A549 (cell line): Measurements from ENCODE around the gene CIAO3. TPM values are rescaled to one million over a fixed set of nuclear protein-coding genes. Genes with fewer than 3 reads are reported as not detected.

Source experiments
- ATAC-seq, 2 experiments: fragments of 200-7000 bp in 1 of 2; fragments of >200 bp in 1 of 2; cut with Nextera tagmentation in 1 of 2; cut with Tn5 transposase in 1 of 2; 3 replicates each; pipeline versions ENCODE4 v1.8.0 to v1.9.1; 2018 to 2020; ENCODE audit warnings: mild to moderate bottlenecking in 1 of 2, moderate library complexity in 1 of 2
- CTCF ChIA-PET: fragments of 300-600 bp; sonication (Branson Sonifier 250); formaldehyde crosslinking; extraction: SDS; loops from one replicate; lab custom pipeline; 2021; ENCODE audit warnings: antibody characterized with exemption, inconsistent platforms; lab: Yijun Ruan, JAX
- POLR2A ChIA-PET: fragments of 350-600 bp; formaldehyde crosslinking; extraction: SDS; loops from one replicate; lab custom pipeline; 2021; ENCODE audit warnings: antibody characterized with exemption, inconsistent platforms; lab: Yijun Ruan, JAX
- DNase-seq, 2 experiments: peaks; one replicate each; pipeline versions ENCODE4 v3.0.0 to v3.0.0-alpha.2; 2011 to 2016; ENCODE audit warnings: low read depth in 1 of 2, low spot score in 1 of 2
- FAIRE-seq: peaks from 2 replicates; lab custom pipeline; 2011; peaks lifted over from hg19 to GRCh38; lab: Jason Lieb, UNC
- H3K27ac ChIP-seq, 2 experiments: fragments of >200 bp; sonication (Bioruptor Twin); formaldehyde crosslinking; 3 replicates each; pipeline ENCODE4 v1.5.1; 2016 to 2017
- H3K4me1 ChIP-seq: fragments of >200 bp; sonication (Bioruptor Twin); formaldehyde crosslinking; 3 replicates; pipeline ENCODE4 v1.6.1; 2016
- H3K4me2 ChIP-seq: fragments of >200 bp; sonication (Bioruptor Twin); formaldehyde crosslinking; 3 replicates; pipeline ENCODE4 v1.6.1; 2016
- H3K4me3 ChIP-seq: fragments of >200 bp; sonication (Bioruptor Twin); formaldehyde crosslinking; 3 replicates; pipeline ENCODE4 v1.5.1; 2016
- H3K9me3 ChIP-seq: fragments of >200 bp; sonication (Bioruptor Twin); formaldehyde crosslinking; 3 replicates; pipeline ENCODE4 v1.6.1; 2016
- BHLHE40 ChIP-seq: IDR thresholded peaks from 2 replicates; pipeline ENCODE4 v1.6.1; 2012; ENCODE audit warnings: low read depth, low read length, inconsistent platforms
- CBX8 ChIP-seq: fragments of 200-600 bp; sonication (generic); IDR thresholded peaks from 2 replicates; pipeline ENCODE4 v1.6.1; 2016
- EP300 ChIP-seq, 2 experiments: fragments of >200 bp; sonication (Bioruptor Twin); formaldehyde crosslinking; IDR thresholded peaks; 2 replicates in 1 of 2; 3 replicates in 1 of 2; pipeline ENCODE4 v1.6.1; 2016 to 2017
- GATA3 ChIP-seq: IDR thresholded peaks from 2 replicates; pipeline ENCODE4 v1.6.1; 2012; ENCODE audit warnings: borderline replicate concordance
- HOXB13 ChIP-seq: fragments of 250-450 bp; sonication (Bioruptor Pico); IDR thresholded peaks from 2 replicates; pipeline ENCODE4 v1.5.0; 2020; ENCODE audit warnings: low read depth, mild to moderate bottlenecking, moderate library complexity
- HOXB5 ChIP-seq: fragments of 250-450 bp; sonication (Bioruptor Pico); IDR thresholded peaks from 2 replicates; pipeline ENCODE4 v1.5.0; 2020; ENCODE audit warnings: mild to moderate bottlenecking, moderate library complexity
- JUNB ChIP-seq: fragments of >200 bp; sonication (Bioruptor Twin); formaldehyde crosslinking; IDR thresholded peaks from 2 replicates; pipeline ENCODE4 v1.6.1; 2016
- MAFK ChIP-seq: fragments of 450-650 bp; IDR thresholded peaks from 2 replicates; pipeline ENCODE4 v1.6.1; 2014; ENCODE audit not compliant: partially characterized antibody
- MYC ChIP-seq: IDR thresholded peaks from 2 replicates; pipeline ENCODE4 v1.6.1; 2012; ENCODE audit warnings: mild to moderate bottlenecking, inconsistent platforms, low read length, improper control_type of control experiment, borderline replicate concordance
- NFE2L2 ChIP-seq: fragments of 150-350 bp; conservative IDR thresholded peaks from 2 replicates; pipeline ENCODE4 v1.6.1; 2014; ENCODE audit warnings: low read length
- NR3C1 ChIP-seq: fragments of >200 bp; sonication (Bioruptor Twin); formaldehyde crosslinking; IDR thresholded peaks from 3 replicates; pipeline ENCODE4 v1.6.1; 2017
- RARB ChIP-seq: fragments of 250-450 bp; sonication (Bioruptor Pico); IDR thresholded peaks from 2 replicates; pipeline ENCODE4 v1.8.0; 2021; ENCODE audit warnings: mild to moderate bottlenecking, moderate library complexity
- TP53 ChIP-seq: fragments of 250-450 bp; sonication (Bioruptor Pico); IDR thresholded peaks from 2 replicates; pipeline ENCODE4 v1.5.0; 2021; ENCODE audit warnings: mild to moderate bottlenecking, moderate library complexity
- ZFP36 ChIP-seq: fragments of 450-650 bp; IDR thresholded peaks from 2 replicates; pipeline ENCODE4 v1.6.1; 2014; ENCODE audit warnings: borderline replicate concordance; ENCODE audit not compliant: partially characterized antibody
- WGBS: methylation state at CpG from one replicate; pipeline ENCODE4 v1.1.6; 2017; ENCODE audit errors: missing lambda C conversion rate; 5-methylcytosine and 5-hydroxymethylcytosine counted together
- polyA plus RNA-seq, 4 experiments: library from polyadenylated mRNA; depleted of rRNA in 3 of 4; stranded (reverse); fragments of >200 nt; fragmentation: RNase III in 1 of 4; extraction: RNeasy Plus Mini Kit Qiagen cat#74134 plus additional on column Dnase treatment in 1 of 4; gene quantifications; 2 replicates in 3 of 4; 3 replicates in 1 of 4; pipeline ENCODE4 v1.2.3, GENCODE V29; 2011 to 2017
- TF ChIP-seq, protein P1 (sequence below): IDR thresholded peaks from 2 replicates; pipeline ENCODE4 v1.6.1; 2012
- TF ChIP-seq, protein P2 (sequence below): fragments of >200 bp; sonication (Bioruptor Twin); formaldehyde crosslinking; IDR thresholded peaks from 3 replicates; pipeline ENCODE4 v1.6.1; 2016
- TF ChIP-seq, protein P3 (sequence below): fragments of 250-450 bp; sonication (Bioruptor Pico); IDR thresholded peaks from 2 replicates; pipeline ENCODE4 v1.5.0; 2021; ENCODE audit warnings: mild to moderate bottlenecking, moderate library complexity, borderline replicate concordance
- TF ChIP-seq, protein P4 (sequence below): IDR thresholded peaks from 2 replicates; pipeline ENCODE4 v1.6.1; 2012
- TF ChIP-seq, protein P5 (sequence below): fragments of >200 bp; sonication (Bioruptor Twin); formaldehyde crosslinking; IDR thresholded peaks from 3 replicates; pipeline ENCODE4 v1.5.1; 2016
- TF ChIP-seq, protein P6 (sequence below): fragments of 200-600 bp; sonication (generic); IDR thresholded peaks from 2 replicates; pipeline ENCODE4 v1.6.1; 2016; ENCODE audit warnings: antibody characterized with exemption, mild to moderate bottlenecking, moderate library complexity

The CIAO3 gene
- polyA plus RNA-seq, 2 of the 4 experiments (the other 2 are of a cell fraction), result 17.4 to 23.0 TPM

DNA sequence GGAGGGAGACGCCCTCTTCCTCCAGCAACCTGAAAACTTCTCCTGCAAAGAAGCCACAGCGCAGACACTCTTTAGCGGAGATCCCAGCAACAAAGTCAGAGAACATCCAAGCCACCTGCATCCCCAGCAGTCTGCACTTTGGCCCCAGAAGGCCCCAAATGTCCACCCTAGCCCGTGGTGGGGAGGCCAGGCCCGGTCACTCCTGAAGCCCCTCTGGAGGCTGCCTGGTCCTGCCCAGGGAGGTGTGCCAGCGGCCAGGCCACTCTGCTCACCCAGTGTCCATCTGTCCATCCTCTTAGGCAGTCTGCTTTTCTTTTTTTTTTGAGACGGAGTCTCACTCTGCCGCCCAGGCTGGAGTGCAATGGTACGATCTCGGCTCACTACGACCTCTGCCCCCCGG, 8.5 kb downstream of the CIAO3 start:
- TF ChIP-seq, protein P1, sequence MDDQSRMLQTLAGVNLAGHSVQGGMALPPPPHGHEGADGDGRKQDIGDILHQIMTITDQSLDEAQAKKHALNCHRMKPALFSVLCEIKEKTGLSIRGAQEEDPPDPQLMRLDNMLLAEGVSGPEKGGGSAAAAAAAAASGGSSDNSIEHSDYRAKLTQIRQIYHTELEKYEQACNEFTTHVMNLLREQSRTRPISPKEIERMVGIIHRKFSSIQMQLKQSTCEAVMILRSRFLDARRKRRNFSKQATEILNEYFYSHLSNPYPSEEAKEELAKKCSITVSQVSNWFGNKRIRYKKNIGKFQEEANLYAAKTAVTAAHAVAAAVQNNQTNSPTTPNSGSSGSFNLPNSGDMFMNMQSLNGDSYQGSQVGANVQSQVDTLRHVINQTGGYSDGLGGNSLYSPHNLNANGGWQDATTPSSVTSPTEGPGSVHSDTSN, result no peak
- no peak for TF ChIP-seq RARB
- no peak for TF ChIP-seq NFE2L2
- TF ChIP-seq GATA3, result no peak
- no peak for TF ChIP-seq CBX8
- TF ChIP-seq, protein P2, sequence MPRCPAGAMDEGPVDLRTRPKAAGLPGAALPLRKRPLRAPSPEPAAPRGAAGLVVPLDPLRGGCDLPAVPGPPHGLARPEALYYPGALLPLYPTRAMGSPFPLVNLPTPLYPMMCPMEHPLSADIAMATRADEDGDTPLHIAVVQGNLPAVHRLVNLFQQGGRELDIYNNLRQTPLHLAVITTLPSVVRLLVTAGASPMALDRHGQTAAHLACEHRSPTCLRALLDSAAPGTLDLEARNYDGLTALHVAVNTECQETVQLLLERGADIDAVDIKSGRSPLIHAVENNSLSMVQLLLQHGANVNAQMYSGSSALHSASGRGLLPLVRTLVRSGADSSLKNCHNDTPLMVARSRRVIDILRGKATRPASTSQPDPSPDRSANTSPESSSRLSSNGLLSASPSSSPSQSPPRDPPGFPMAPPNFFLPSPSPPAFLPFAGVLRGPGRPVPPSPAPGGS, result no peak
- no peak for TF ChIP-seq NR3C1
- no peak for TF ChIP-seq HOXB13
- TF ChIP-seq, protein P3, sequence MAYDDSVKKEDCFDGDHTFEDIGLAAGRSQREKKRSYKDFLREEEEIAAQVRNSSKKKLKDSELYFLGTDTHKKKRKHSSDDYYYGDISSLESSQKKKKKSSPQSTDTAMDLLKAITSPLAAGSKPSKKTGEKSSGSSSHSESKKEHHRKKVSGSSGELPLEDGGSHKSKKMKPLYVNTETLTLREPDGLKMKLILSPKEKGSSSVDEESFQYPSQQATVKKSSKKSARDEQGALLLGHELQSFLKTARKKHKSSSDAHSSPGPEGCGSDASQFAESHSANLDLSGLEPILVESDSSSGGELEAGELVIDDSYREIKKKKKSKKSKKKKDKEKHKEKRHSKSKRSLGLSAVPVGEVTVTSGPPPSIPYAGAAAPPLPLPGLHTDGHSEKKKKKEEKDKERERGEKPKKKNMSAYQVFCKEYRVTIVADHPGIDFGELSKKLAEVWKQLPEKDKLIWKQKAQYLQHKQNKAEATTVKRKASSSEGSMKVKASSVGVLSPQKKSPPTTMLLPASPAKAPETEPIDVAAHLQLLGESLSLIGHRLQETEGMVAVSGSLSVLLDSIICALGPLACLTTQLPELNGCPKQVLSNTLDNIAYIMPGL (CRISPR knock-in tag), result no peak
- TF ChIP-seq, protein P4, sequence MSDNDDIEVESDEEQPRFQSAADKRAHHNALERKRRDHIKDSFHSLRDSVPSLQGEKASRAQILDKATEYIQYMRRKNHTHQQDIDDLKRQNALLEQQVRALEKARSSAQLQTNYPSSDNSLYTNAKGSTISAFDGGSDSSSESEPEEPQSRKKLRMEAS, result no peak
- no peak for TF ChIP-seq MYC
- no peak for TF ChIP-seq TP53
- TF ChIP-seq BHLHE40, result no peak
- TF ChIP-seq, protein P5, sequence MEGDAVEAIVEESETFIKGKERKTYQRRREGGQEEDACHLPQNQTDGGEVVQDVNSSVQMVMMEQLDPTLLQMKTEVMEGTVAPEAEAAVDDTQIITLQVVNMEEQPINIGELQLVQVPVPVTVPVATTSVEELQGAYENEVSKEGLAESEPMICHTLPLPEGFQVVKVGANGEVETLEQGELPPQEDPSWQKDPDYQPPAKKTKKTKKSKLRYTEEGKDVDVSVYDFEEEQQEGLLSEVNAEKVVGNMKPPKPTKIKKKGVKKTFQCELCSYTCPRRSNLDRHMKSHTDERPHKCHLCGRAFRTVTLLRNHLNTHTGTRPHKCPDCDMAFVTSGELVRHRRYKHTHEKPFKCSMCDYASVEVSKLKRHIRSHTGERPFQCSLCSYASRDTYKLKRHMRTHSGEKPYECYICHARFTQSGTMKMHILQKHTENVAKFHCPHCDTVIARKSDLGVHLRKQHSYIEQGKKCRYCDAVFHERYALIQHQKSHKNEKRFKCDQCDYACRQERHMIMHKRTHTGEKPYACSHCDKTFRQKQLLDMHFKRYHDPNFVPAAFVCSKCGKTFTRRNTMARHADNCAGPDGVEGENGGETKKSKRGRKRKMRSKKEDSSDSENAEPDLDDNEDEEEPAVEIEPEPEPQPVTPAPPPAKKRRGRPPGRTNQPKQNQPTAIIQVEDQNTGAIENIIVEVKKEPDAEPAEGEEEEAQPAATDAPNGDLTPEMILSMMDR, result no peak
- ATAC-seq (no peak), FAIRE-seq (no peak), DNase-seq (no peak)
- no peaks in the 10 kb centered on the region for H3K9me3 ChIP-seq
- H3K4me3 ChIP-seq, result no peak overlapping the region
- ChIA-PET POLR2A (interaction anchor here (1.4 to 3.1 kb wide), 2 partner anchors 9 to 12 kb away, joined by 4 to 15 read pairs; partner anchors contain the start of genes ANTKMT and CIAO3), CTCF (interaction anchor here (0.8 to 28.0 kb wide), 7 partner anchors 8 to 53 kb away, joined by 3 to 656 read pairs (median 8); partner anchors contain the start of genes ANTKMT, CCDC78, CIAO3 and FBXL16)
- no peak overlapping the region for H3K27ac ChIP-seq
- no peak overlapping the region for H3K4me2 ChIP-seq
- peaks cover 6% of the 10 kb centered on the region; the same call in 1 of the 3 replicates for H3K4me1 ChIP-seq
- 92% methylated on average over 12 of the region's 12 CpGs for WGBS

DNA sequence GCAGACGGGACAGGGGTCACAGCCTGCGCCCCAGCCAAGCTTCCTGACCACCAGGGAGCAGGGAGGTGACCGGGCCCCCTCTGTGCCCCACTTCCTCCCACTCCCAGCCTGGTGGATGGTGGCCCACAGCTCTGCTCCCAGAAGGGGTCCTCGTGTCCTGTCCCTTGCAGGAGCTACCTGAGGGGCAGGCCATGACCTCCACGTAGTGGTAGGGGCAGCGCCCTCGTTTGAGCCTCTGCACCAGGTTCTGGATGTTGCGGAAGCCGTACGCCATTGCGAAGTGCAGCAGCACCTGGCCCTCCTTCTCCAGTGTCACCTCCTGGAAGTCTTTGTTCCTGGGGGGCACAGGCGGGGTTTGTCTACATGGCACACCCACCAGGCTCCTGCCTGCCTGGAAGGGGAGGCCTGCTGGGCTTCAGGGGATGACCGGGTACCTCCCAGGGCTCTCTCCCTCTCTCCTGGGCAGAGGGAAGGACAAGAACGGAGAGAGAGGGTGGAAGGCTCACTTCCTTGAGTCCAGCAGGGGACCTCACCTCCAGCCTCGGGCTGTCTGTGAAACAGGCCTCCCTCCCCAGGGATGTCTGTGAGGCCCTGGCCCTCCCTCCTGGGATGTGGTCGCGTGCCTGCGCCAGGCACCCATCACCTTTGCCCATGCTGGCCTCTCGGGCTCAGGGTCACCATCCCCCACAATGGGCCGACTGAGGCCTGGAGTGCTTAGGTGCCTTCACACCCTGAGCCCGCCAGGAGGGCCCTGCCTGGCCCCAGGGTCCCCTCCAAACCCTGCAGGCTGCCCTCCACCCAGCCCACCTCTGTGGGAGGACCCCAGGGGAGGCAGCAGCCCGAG, 9.9 kb downstream of the CIAO3 start:
- no peak for ATAC-seq
- TF ChIP-seq ZFP36 (no peak), HOXB5 (CRISPR knock-in tag) (no peak), MAFK (no peak), EP300 (IDR thresholded peaks at IDR 0.05) (no peak), BHLHE40 (no peak), JUNB (no peak)
- TF ChIP-seq, protein P6, sequence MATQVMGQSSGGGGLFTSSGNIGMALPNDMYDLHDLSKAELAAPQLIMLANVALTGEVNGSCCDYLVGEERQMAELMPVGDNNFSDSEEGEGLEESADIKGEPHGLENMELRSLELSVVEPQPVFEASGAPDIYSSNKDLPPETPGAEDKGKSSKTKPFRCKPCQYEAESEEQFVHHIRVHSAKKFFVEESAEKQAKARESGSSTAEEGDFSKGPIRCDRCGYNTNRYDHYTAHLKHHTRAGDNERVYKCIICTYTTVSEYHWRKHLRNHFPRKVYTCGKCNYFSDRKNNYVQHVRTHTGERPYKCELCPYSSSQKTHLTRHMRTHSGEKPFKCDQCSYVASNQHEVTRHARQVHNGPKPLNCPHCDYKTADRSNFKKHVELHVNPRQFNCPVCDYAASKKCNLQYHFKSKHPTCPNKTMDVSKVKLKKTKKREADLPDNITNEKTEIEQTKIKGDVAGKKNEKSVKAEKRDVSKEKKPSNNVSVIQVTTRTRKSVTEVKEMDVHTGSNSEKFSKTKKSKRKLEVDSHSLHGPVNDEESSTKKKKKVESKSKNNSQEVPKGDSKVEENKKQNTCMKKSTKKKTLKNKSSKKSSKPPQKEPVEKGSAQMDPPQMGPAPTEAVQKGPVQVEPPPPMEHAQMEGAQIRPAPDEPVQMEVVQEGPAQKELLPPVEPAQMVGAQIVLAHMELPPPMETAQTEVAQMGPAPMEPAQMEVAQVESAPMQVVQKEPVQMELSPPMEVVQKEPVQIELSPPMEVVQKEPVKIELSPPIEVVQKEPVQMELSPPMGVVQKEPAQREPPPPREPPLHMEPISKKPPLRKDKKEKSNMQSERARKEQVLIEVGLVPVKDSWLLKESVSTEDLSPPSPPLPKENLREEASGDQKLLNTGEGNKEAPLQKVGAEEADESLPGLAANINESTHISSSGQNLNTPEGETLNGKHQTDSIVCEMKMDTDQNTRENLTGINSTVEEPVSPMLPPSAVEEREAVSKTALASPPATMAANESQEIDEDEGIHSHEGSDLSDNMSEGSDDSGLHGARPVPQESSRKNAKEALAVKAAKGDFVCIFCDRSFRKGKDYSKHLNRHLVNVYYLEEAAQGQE, result no peak
- TF ChIP-seq, protein P3 (CRISPR knock-in tag), result no peak
- TF ChIP-seq, protein P2, result no peak
- POLR2A ChIA-PET, result interaction anchor here (1.0 to 3.1 kb wide), 3 partner anchors 10 to 76 kb away, joined by 3 to 15 read pairs (median 6); partner anchors contain the start of genes ANTKMT and METRN
- H3K9me3 ChIP-seq, result no peaks in the 10 kb centered on the region
- WGBS, result 83% methylated on average over 9 of the region's 22 CpGs
- no peak for DNase-seq
- no peak for FAIRE-seq
- no peak overlapping the region for H3K4me2 ChIP-seq
- peaks cover 13% of the 10 kb centered on the region for H3K4me1 ChIP-seq
- CTCF ChIA-PET, result interaction anchor here (0.9 to 28.0 kb wide), 6 partner anchors 10 to 55 kb away, joined by 3 to 656 read pairs (median 30); partner anchors contain the start of genes ANTKMT, CCDC78, CIAO3 and FBXL16
- H3K4me3 ChIP-seq, result no peak overlapping the region
- no peak overlapping the region for H3K27ac ChIP-seq
